ENCODE measurements around the gene EMSY.

The EMSY gene

DNA sequence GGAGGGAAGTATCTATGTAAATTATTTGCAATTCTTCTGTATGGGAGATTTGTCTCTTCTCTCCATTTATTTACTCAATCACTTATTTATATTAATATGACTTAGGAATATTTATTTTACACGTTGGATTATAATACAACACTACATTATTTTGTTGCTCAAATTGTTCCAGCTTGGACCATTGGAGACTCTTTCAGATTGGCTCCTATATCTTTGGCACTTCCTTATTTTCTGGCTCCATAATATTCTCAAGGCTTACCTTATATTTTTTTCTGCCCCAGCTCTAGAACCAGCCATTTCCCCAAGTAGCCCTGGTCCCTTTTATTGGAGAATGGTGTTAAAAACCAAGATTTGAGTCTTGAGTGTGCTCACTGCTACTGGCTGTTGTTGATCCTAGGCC is 123.8 kb downstream of the EMSY start:
- no peak for TF ChIP-seq CTCF (conservative IDR thresholded peaks at IDR 0.05)
- H3K27ac ChIP-seq: no peak overlapping the region

GRCh38 chr11:76572181-76572875 is 127.5 kb downstream of the EMSY start:
- H3K27ac ChIP-seq: peak overlapping the region; percentile 81

GRCh38 chr11:76574406-76574805 is 129.6 kb downstream of the EMSY start:
- no peak overlapping the region for H3K27ac ChIP-seq
- TF ChIP-seq CTCF (conservative IDR thresholded peaks at IDR 0.05): no peak

DNA sequence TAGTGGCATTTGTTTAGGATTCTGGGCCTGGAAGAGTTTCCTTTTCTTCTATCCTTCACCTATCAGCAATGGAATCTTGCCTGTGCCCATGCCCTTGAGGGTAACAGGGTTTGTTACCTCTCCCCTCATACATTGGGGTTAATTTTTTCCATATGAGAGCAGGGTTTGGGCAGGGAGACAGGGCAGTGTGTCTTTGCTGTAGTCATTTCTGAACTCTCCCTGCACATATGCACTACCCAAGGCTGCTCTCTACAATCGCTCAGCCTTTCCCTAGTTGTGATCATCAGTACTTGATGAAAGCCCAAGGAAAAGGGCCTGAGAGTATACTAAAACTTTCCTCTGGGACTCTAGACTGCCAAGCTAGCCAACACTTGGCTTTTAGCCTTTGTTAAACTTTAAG is 130.1 kb downstream of the EMSY start:
- no peak for TF ChIP-seq CTCF (conservative IDR thresholded peaks at IDR 0.05)
- H3K27ac ChIP-seq: no peak overlapping the region

DNA sequence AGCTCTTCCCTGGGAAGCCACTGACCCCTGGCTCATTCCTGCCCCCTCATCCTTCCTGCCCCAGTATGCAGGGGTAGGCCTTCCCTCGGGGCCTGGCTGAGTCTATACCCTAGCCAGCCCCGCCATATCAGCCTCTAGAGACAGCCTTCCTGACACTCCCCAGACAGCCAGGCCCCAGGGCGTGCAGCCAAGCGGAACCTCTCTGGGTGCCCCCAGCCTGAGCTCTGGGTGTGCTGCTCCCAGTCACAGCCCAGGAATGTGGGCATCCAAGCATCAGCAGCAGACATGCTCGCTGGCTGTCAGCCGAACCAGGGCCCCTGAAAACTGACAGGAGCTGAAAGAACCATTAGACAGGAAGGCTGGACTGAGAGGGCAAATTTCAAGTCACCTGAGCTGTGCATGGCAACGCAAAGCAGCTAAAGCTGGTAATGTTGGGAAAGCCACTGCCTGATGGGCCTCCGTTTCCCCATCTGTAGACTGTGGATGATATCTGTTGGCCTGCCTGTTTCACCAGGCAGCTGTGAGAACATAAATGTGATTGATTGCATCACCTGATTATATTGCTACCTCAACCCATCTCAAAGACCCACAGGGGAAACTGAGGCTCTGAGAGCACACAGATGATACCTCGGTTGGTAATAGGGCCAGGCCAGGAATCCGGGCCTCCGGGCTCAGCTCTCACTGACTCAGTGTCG is 132.6 kb downstream of the EMSY start:
- TF ChIP-seq CTCF (conservative IDR thresholded peaks at IDR 0.05): no peak
- no peak overlapping the region for H3K27ac ChIP-seq

DNA sequence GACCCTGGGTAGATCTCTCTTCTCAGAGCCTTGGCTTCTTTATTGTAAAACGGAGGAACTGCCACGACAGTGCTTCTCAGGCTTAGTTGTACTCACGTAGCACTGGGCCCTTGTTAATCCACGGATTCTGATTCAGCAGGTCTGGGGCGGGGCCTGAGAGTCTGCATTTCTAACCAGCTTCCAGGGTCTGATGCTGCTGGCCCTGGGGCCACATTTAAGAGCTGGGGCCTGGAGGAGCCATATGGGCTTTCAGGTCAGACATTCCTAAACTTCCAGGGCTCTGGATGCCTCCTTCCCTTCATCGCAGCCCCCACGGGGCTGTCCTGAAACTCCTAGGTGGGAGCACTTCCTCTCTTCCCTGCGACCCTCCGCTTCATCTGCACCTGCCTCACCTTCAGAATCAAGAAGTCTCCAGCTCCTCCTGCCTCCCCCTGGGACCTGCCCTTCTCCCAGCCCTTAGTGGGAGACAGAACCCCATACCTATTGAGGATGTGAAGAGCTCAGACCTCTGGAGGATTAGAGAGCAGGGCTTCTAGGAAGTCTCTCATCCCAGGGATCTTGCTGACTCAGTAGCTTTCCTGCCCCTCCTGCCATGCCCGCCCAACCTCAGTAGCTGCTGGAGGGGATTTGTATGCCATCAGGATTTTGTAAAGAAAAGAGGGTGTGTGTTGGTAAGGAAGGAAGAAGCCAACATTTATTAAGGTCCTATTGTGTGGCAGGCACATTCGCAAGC is 133.3 kb downstream of the EMSY start:
- no peak for TF ChIP-seq CTCF (conservative IDR thresholded peaks at IDR 0.05)
- H3K27ac ChIP-seq: no peak overlapping the region

DNA sequence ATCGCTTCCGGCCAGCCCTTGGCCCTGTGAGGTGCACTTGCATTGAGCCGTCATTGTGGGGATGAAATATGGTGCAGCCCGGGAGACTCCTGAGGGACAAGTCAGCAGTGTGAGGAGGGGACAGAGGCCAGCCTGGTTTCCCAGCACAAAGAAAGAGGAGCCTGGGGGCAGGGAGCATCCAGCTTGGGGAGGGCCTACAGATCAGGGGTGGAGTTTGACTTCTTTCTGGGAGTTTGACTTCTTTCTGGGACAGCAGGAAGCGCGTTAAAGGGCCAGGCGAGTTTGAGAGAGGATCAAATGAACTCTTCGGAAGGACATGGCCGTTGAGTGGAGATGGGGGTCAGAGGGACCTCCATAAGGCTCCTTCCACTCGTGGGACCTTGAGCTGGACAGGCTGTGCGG is 133.8 kb downstream of the EMSY start:
- TF ChIP-seq CTCF (conservative IDR thresholded peaks at IDR 0.05): no peak
- no peak overlapping the region for H3K27ac ChIP-seq

Data from VCaP (cell line).